Measurements from ENCODE around the gene STARD9.

Gene STARD9

GRCh38 chr15:42716626-42717025, 141.2 kb downstream of the STARD9 start:
- H2AFZ ChIP-seq (ENCODE audit: low read length): no peak overlapping the region
- H3K9me2 ChIP-seq (replicated peaks; ENCODE audit: low read depth, low read length): no peaks in the 10 kb centered on the region
- no peaks in the 10 kb centered on the region for H3K4me1 ChIP-seq (ENCODE audit: insufficient read depth, low read length, poor library complexity, severe bottlenecking)
- no peaks in the 10 kb centered on the region for H3K27me3 ChIP-seq (ENCODE audit: insufficient read depth, low read length, poor library complexity, severe bottlenecking)
- no peaks in the 10 kb centered on the region for H3K9me3 ChIP-seq (ENCODE audit: insufficient read depth, low read depth, low read length)
- H3K4me2 ChIP-seq (ENCODE audit: low read depth, low read length, poor library complexity, severe bottlenecking): no peak overlapping the region
- no peak overlapping the region for H3K9ac ChIP-seq (ENCODE audit: low read depth, low read length, poor library complexity, severe bottlenecking)
- peaks cover 51% of the 10 kb centered on the region for H3K36me3 ChIP-seq (ENCODE audit: insufficient read depth, low read length)
- H4K20me1 ChIP-seq (ENCODE audit: insufficient read depth, low read length, poor library complexity, severe bottlenecking): no peaks in the 10 kb centered on the region
- no peak overlapping the region for H3K4me3 ChIP-seq (ENCODE audit: low read length, poor library complexity, severe bottlenecking)
- H3K79me2 ChIP-seq (ENCODE audit: insufficient read depth, low read length): 0 out of 2 replicates have a peak, but pooled peaks cover 4% of the 10 kb centered on the region
- H3F3A ChIP-seq (ENCODE audit: low read depth): no peaks in the 10 kb centered on the region
- TF ChIP-seq EZH2phosphoT487 (IDR thresholded peaks at IDR 0.05; ENCODE audit: borderline replicate concordance) (no peak), CTCF (conservative IDR thresholded peaks at IDR 0.05; ENCODE audit: low read length) (no peak)

DNA sequence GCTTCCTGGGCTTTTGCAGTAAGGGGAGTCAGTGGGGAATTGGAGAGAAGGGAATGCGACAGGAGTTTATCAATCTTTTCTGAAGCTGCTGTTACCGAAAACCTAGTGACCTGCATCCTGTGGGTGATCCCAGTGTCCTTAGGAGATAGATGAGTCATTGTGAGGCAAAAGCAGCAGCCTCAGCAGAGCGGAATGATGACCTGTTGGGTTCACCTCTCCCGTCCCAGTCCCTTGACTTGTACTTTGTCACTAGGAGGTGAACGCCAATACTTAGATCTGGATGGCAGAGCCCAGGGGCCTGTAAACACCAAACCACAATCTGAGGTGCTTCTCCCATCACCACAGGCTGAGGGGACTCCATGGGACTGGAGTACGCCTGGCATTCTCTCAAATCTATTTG, 143.6 kb downstream of the STARD9 start:
- Histone ChIP-seq H3K4me2 (ENCODE audit: low read depth, low read length, poor library complexity, severe bottlenecking) (no peak overlapping the region), H3K9ac (ENCODE audit: low read depth, low read length, poor library complexity, severe bottlenecking) (no peak overlapping the region), H3K4me1 (ENCODE audit: insufficient read depth, low read length, poor library complexity, severe bottlenecking) (no peaks in the 10 kb centered on the region), H3K9me3 (ENCODE audit: insufficient read depth, low read depth, low read length) (no peaks in the 10 kb centered on the region), H3K79me2 (ENCODE audit: insufficient read depth, low read length) (0 out of 2 replicates have a peak, but pooled peaks cover 4% of the 10 kb centered on the region), H3K4me3 (ENCODE audit: low read length, poor library complexity, severe bottlenecking) (no peak overlapping the region), H3K9me2 (replicated peaks; ENCODE audit: low read depth, low read length) (no peaks in the 10 kb centered on the region), H4K20me1 (ENCODE audit: insufficient read depth, low read length, poor library complexity, severe bottlenecking) (no peaks in the 10 kb centered on the region), H2AFZ (ENCODE audit: low read length) (no peak overlapping the region), H3K27me3 (ENCODE audit: insufficient read depth, low read length, poor library complexity, severe bottlenecking) (no peaks in the 10 kb centered on the region), H3K36me3 (ENCODE audit: insufficient read depth, low read length) (peaks cover 74% of the 10 kb centered on the region), H3F3A (ENCODE audit: low read depth) (no peaks in the 10 kb centered on the region)
- TF ChIP-seq EZH2phosphoT487 (IDR thresholded peaks at IDR 0.05; ENCODE audit: borderline replicate concordance) (no peak), CTCF (conservative IDR thresholded peaks at IDR 0.05; ENCODE audit: low read length) (no peak)

DNA sequence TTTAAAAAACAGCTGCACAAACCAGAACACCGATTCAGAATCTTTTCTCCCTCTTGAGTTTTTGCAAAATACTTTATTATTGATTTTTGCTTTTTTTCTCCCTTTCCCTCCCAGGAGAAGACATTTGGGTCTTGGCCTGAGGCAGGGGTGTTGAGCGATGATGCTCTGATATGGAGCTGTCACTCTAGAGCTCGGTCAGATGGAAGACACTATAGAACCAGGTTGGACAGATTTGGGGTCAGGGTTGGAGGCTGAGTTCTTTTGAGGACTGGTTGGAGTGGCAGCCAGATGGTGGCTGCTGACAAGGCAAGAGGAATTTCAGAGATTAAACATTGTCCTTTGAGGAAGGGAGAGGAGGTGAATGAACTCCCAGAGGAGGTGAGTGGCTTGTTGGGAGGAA, 144.7 kb downstream of the STARD9 start:
- H3K4me1 ChIP-seq (ENCODE audit: insufficient read depth, low read length, poor library complexity, severe bottlenecking): no peaks in the 10 kb centered on the region
- no peaks in the 10 kb centered on the region for H4K20me1 ChIP-seq (ENCODE audit: insufficient read depth, low read length, poor library complexity, severe bottlenecking)
- no peak overlapping the region for H3K4me2 ChIP-seq (ENCODE audit: low read depth, low read length, poor library complexity, severe bottlenecking)
- H3F3A ChIP-seq (ENCODE audit: low read depth): no peaks in the 10 kb centered on the region
- H3K9ac ChIP-seq (ENCODE audit: low read depth, low read length, poor library complexity, severe bottlenecking): no peak overlapping the region
- peaks cover 84% of the 10 kb centered on the region for H3K36me3 ChIP-seq (ENCODE audit: insufficient read depth, low read length)
- TF ChIP-seq CTCF (conservative IDR thresholded peaks at IDR 0.05; ENCODE audit: low read length) (no peak), EZH2phosphoT487 (IDR thresholded peaks at IDR 0.05; ENCODE audit: borderline replicate concordance) (no peak)
- no peak overlapping the region for H3K4me3 ChIP-seq (ENCODE audit: low read length, poor library complexity, severe bottlenecking)
- H3K79me2 ChIP-seq (ENCODE audit: insufficient read depth, low read length): 0 out of 2 replicates have a peak, but pooled peaks cover 4% of the 10 kb centered on the region
- no peaks in the 10 kb centered on the region for H3K9me3 ChIP-seq (ENCODE audit: insufficient read depth, low read depth, low read length)
- no peaks in the 10 kb centered on the region for H3K27me3 ChIP-seq (ENCODE audit: insufficient read depth, low read length, poor library complexity, severe bottlenecking)
- no peak overlapping the region for H2AFZ ChIP-seq (ENCODE audit: low read length)
- H3K9me2 ChIP-seq (replicated peaks; ENCODE audit: low read depth, low read length): no peaks in the 10 kb centered on the region
